Gastroesophageal sphincter (tissue), 4 donors: Measurements from ENCODE around the gene XPO6. TPM values are rescaled to one million over a fixed set of nuclear protein-coding genes. Genes with fewer than 3 reads are reported as not detected.

Experiments
- ATAC-seq: fragments of 150-250 bp; one replicate; pipeline ENCODE4 v1.9.1; 2016; ENCODE audit warnings: mild to moderate bottlenecking, moderate library complexity
- H3K27ac ChIP-seq, 4 donors: fragments of 200-600 bp; sonication (generic) in 3 of 4; 1 replicate in 3 of 4; 2 replicates in 1 of 4; pipeline ENCODE4 v1.5.1; 2016 to 2019
- H3K27me3 ChIP-seq: fragments of 200-600 bp; sonication (generic); one replicate; pipeline ENCODE4 v1.5.1; 2019
- H3K36me3 ChIP-seq, 2 donors: fragments of 200-600 bp; sonication (generic); one replicate each; pipeline ENCODE4 v1.5.1; 2019; ENCODE audit warnings: control low read depth in 1 of 2
- H3K4me1 ChIP-seq, 3 donors: fragments of 200-600 bp; sonication (generic); 1 replicate in 2 of 3; 2 replicates in 1 of 3; pipeline ENCODE4 v1.5.1; 2016 to 2019; ENCODE audit warnings: control low read depth in 2 of 3
- H3K4me3 ChIP-seq, 2 donors: fragments of 200-600 bp; sonication (generic); one replicate each; pipeline ENCODE4 v1.5.1; 2019; ENCODE audit warnings: mild to moderate bottlenecking in 1 of 2, moderate library complexity in 1 of 2
- H3K9me3 ChIP-seq, 3 donors: fragments of 200-600 bp; sonication (generic); one replicate each; pipeline ENCODE4 v1.5.1; 2017 to 2019; ENCODE audit warnings: control low read depth in 2 of 3
- CTCF ChIP-seq, 4 experiments: fragments of 200-600 bp in 2 of 4; fragments of 450-650 bp in 2 of 4; sonication (generic) in 1 of 4; IDR thresholded peaks; one replicate each; pipeline ENCODE4 v1.5.1; 2017 to 2019; ENCODE audit warnings: antibody characterized with exemption in 4 of 4, mild to moderate bottlenecking in 2 of 4, moderate library complexity in 2 of 4
- EP300 ChIP-seq: sonication (generic); formaldehyde crosslinking; IDR thresholded peaks from one replicate; pipeline ENCODE4 v1.6.1; 2017; ENCODE audit warnings: antibody characterized with exemption, mild to moderate bottlenecking
- POLR2A ChIP-seq, 2 donors: fragments of 450-650 bp; IDR thresholded peaks; one replicate each; pipeline ENCODE4 v1.6.1; 2017; ENCODE audit warnings: antibody characterized with exemption in 2 of 2, mild to moderate bottlenecking in 2 of 2, moderate library complexity in 1 of 2
- POLR2AphosphoS5 ChIP-seq: sonication (generic); formaldehyde crosslinking; IDR thresholded peaks from one replicate; pipeline ENCODE4 v1.6.1; 2017; ENCODE audit warnings: antibody characterized with exemption
- WGBS, 2 donors: methylation state at CpG; one replicate each; pipeline ENCODE4 v1.1.5; 2018; ENCODE audit warnings: low coverage in 1 of 2; 5-methylcytosine and 5-hydroxymethylcytosine counted together
- total RNA-seq, 4 donors: library from RNA; depleted of rRNA; stranded (reverse); fragments of >200 nt; gene quantifications; one replicate each; pipeline ENCODE4 v1.1.0, GENCODE V29; 2016

Gene XPO6
- total RNA-seq, 4 donors from 2014 or later: 35.3 to 80.2 (median 66.8) TPM

GRCh38 chr16:28107232-28107631 is 104.5 kb downstream of the XPO6 start:
- Histone ChIP-seq H3K36me3 (peaks cover 3 to 100% of the 10 kb centered on the region in 2 donors), H3K27me3 (no peaks in the 10 kb centered on the region), H3K27ac (no peak overlapping the region), H3K9me3 (no peaks in the 10 kb centered on the region), H3K4me1 (no peaks in the 10 kb centered on the region), H3K4me3 (no peak overlapping the region)
- TF ChIP-seq CTCF (IDR thresholded peaks at IDR 0.05) (no peak), POLR2A (IDR thresholded peaks at IDR 0.05) (no peak)
- 84 to 100% methylated on average over 1 to 3 of the region's 8 CpGs for WGBS, 2 donors
- no peak for ATAC-seq

- H3K27ac ChIP-seq: no peak overlapping the region
- H3K4me3 ChIP-seq: no peak overlapping the region
- H3K27me3 ChIP-seq: no peaks in the 10 kb centered on the region
- H3K9me3 ChIP-seq: no peaks in the 10 kb centered on the region
- peaks cover 3 to 100% of the 10 kb centered on the region in 2 donors for H3K36me3 ChIP-seq
- TF ChIP-seq POLR2AphosphoS5 (no peak), EP300 (no peak), POLR2A (IDR thresholded peaks at IDR 0.05) (no peak), CTCF (IDR thresholded peaks at IDR 0.05) (no peak)
- 94 to 100% methylated on average over 1 to 5 of the region's 5 CpGs for WGBS, 2 donors
- ATAC-seq: no peak
- no peaks in the 10 kb centered on the region for H3K4me1 ChIP-seq
Measured at GRCh38 chr16:28106467-28107215, 105.1 kb downstream of the XPO6 start.

- no peaks in the 10 kb centered on the region for H3K9me3 ChIP-seq
- WGBS, 2 donors: 100% methylated on average over 2 of the region's 7 CpGs
- TF ChIP-seq EP300 (no peak), POLR2A (IDR thresholded peaks at IDR 0.05) (no peak), POLR2AphosphoS5 (no peak), CTCF (IDR thresholded peaks at IDR 0.05) (no peak)
- no peak overlapping the region for H3K4me3 ChIP-seq
- peaks cover 3 to 100% of the 10 kb centered on the region in 2 donors for H3K36me3 ChIP-seq
- no peaks in the 10 kb centered on the region for H3K27me3 ChIP-seq
- no peak for ATAC-seq
- H3K4me1 ChIP-seq: no peaks in the 10 kb centered on the region
- H3K27ac ChIP-seq: no peak overlapping the region
Measured at GRCh38 chr16:28105954-28106353, 105.8 kb downstream of the XPO6 start.

GRCh38 chr16:28105297-28105696 is 106.5 kb downstream of the XPO6 start:
- Histone ChIP-seq H3K4me3 (no peak overlapping the region), H3K4me1 (no peaks in the 10 kb centered on the region), H3K27ac (no peak overlapping the region), H3K9me3 (no peaks in the 10 kb centered on the region), H3K27me3 (no peaks in the 10 kb centered on the region), H3K36me3 (peaks cover 3 to 100% of the 10 kb centered on the region in 2 donors)
- TF ChIP-seq POLR2A (IDR thresholded peaks at IDR 0.05) (no peak), POLR2AphosphoS5 (no peak), EP300 (no peak), CTCF (IDR thresholded peaks at IDR 0.05) (no peak)
- 75 to 95% methylated on average over 3 of the region's 3 CpGs for WGBS, 2 donors
- ATAC-seq: no peak

GRCh38 chr16:28104404-28104803 is 107.4 kb downstream of the XPO6 start:
- H3K36me3 ChIP-seq: peaks cover 3 to 100% of the 10 kb centered on the region in 2 donors
- ATAC-seq: no peak

More at GRCh38 chr16:28104404-28104803, 107.4 kb downstream of the XPO6 start:
- H3K4me1 ChIP-seq: no peaks in the 10 kb centered on the region
- no peak overlapping the region for H3K4me3 ChIP-seq
- no peaks in the 10 kb centered on the region for H3K27me3 ChIP-seq
- no peaks in the 10 kb centered on the region for H3K9me3 ChIP-seq
- 100% methylated on average over 1 to 2 of the region's 16 CpGs for WGBS, 2 donors
- H3K27ac ChIP-seq: no peak overlapping the region
- TF ChIP-seq POLR2A (IDR thresholded peaks at IDR 0.05) (no peak), POLR2AphosphoS5 (no peak), CTCF (IDR thresholded peaks at IDR 0.05) (no peak), EP300 (no peak)
